ENCODE measurements around the gene HK1.

HK1 gene

GRCh38 chr10:69315100-69315542, 36.8 kb downstream of the HK1 start:
- Histone ChIP-seq H3K4me1 (ENCODE audit: insufficient read depth, low read length) (peaks cover 25% of the 10 kb centered on the region), H3K79me2 (ENCODE audit: insufficient read depth, low read length) (peaks cover 14% of the 10 kb centered on the region), H2AFZ (ENCODE audit: low read depth, low read length) (no peak overlapping the region), H3K4me2 (ENCODE audit: insufficient read depth, low read length) (no peak overlapping the region), H3K9ac (ENCODE audit: low read depth, low read length) (no peak overlapping the region), H3K36me3 (ENCODE audit: insufficient read depth, low read length) (peaks cover 7% of the 10 kb centered on the region; the same call in 1 of the 2 replicates), H3K27ac (ENCODE audit: low read length) (no peak overlapping the region), H4K20me1 (ENCODE audit: insufficient read depth, low read length) (peaks cover 5% of the 10 kb centered on the region), H3K9me3 (ENCODE audit: insufficient read depth, low read length, severe bottlenecking) (no peaks in the 10 kb centered on the region), H3K4me3 (ENCODE audit: low read depth in 1 of 2, low read length in 2 of 2) (no peak overlapping the region), H3K27me3 (ENCODE audit: insufficient read depth, low read length, poor library complexity) (no peaks in the 10 kb centered on the region)
- ATAC-seq (ENCODE audit: insufficient read depth, low read depth) (no peak), DNase-seq (no peak)
- no peak for TF ChIP-seq EZH2 (IDR thresholded peaks at IDR 0.05; ENCODE audit: borderline replicate concordance, low read depth, low read length, severe bottlenecking)
- no peak for TF ChIP-seq CTCF (IDR thresholded peaks at IDR 0.05; ENCODE audit: borderline replicate concordance, extremely low read depth, low read length, poor library complexity, severe bottlenecking)

- TF ChIP-seq EZH2 (IDR thresholded peaks at IDR 0.05; ENCODE audit: borderline replicate concordance, low read depth, low read length, severe bottlenecking) (no peak), CTCF (IDR thresholded peaks at IDR 0.05; ENCODE audit: borderline replicate concordance, extremely low read depth, low read length, poor library complexity, severe bottlenecking) (no peak)
- Histone ChIP-seq H3K4me3 (ENCODE audit: low read depth in 1 of 2, low read length in 2 of 2) (no peak overlapping the region), H3K9ac (ENCODE audit: low read depth, low read length) (no peak overlapping the region), H4K20me1 (ENCODE audit: insufficient read depth, low read length) (peaks cover 12% of the 10 kb centered on the region), H3K79me2 (ENCODE audit: insufficient read depth, low read length) (peaks cover 21% of the 10 kb centered on the region), H3K4me1 (ENCODE audit: insufficient read depth, low read length) (peaks cover 32% of the 10 kb centered on the region), H3K9me3 (ENCODE audit: insufficient read depth, low read length, severe bottlenecking) (no peaks in the 10 kb centered on the region), H3K4me2 (ENCODE audit: insufficient read depth, low read length) (no peak overlapping the region), H3K36me3 (ENCODE audit: insufficient read depth, low read length) (peaks cover 11% of the 10 kb centered on the region; the same call in 1 of the 2 replicates), H3K27me3 (ENCODE audit: insufficient read depth, low read length, poor library complexity) (no peaks in the 10 kb centered on the region), H3K27ac (ENCODE audit: low read length) (no peak overlapping the region), H2AFZ (ENCODE audit: low read depth, low read length) (no peak overlapping the region)
- ATAC-seq (ENCODE audit: insufficient read depth, low read depth): no peak
- no peak for DNase-seq
These were observed 37.5 kb downstream of the HK1 start for GRCh38 chr10:69315610-69316312.

- no peak overlapping the region for H2AFZ ChIP-seq (ENCODE audit: low read depth, low read length)
- H3K9me3 ChIP-seq (ENCODE audit: insufficient read depth, low read length, severe bottlenecking): no peaks in the 10 kb centered on the region
- ATAC-seq (ENCODE audit: insufficient read depth, low read depth) (no peak), DNase-seq (no peak)
- H3K4me3 ChIP-seq (ENCODE audit: low read depth in 1 of 2, low read length in 2 of 2): no peak overlapping the region
- no peak overlapping the region for H3K27ac ChIP-seq (ENCODE audit: low read length)
- H3K79me2 ChIP-seq (ENCODE audit: insufficient read depth, low read length): peaks cover 28% of the 10 kb centered on the region
- H3K36me3 ChIP-seq (ENCODE audit: insufficient read depth, low read length): peaks cover 11% of the 10 kb centered on the region; the same call in 1 of the 2 replicates
- peaks cover 39% of the 10 kb centered on the region for H3K4me1 ChIP-seq (ENCODE audit: insufficient read depth, low read length)
- H3K4me2 ChIP-seq (ENCODE audit: insufficient read depth, low read length): no peak overlapping the region
- no peak for TF ChIP-seq EZH2 (IDR thresholded peaks at IDR 0.05; ENCODE audit: borderline replicate concordance, low read depth, low read length, severe bottlenecking)
- TF ChIP-seq CTCF (IDR thresholded peaks at IDR 0.05; ENCODE audit: borderline replicate concordance, extremely low read depth, low read length, poor library complexity, severe bottlenecking): no peak
- no peaks in the 10 kb centered on the region for H3K27me3 ChIP-seq (ENCODE audit: insufficient read depth, low read length, poor library complexity)
- peaks cover 19% of the 10 kb centered on the region for H4K20me1 ChIP-seq (ENCODE audit: insufficient read depth, low read length)
- H3K9ac ChIP-seq (ENCODE audit: low read depth, low read length): no peak overlapping the region
These were observed 38.2 kb downstream of the HK1 start for GRCh38 chr10:69316313-69317059.
